ENCODE measurements around the gene ARMC5.

Gene ARMC5

DNA sequence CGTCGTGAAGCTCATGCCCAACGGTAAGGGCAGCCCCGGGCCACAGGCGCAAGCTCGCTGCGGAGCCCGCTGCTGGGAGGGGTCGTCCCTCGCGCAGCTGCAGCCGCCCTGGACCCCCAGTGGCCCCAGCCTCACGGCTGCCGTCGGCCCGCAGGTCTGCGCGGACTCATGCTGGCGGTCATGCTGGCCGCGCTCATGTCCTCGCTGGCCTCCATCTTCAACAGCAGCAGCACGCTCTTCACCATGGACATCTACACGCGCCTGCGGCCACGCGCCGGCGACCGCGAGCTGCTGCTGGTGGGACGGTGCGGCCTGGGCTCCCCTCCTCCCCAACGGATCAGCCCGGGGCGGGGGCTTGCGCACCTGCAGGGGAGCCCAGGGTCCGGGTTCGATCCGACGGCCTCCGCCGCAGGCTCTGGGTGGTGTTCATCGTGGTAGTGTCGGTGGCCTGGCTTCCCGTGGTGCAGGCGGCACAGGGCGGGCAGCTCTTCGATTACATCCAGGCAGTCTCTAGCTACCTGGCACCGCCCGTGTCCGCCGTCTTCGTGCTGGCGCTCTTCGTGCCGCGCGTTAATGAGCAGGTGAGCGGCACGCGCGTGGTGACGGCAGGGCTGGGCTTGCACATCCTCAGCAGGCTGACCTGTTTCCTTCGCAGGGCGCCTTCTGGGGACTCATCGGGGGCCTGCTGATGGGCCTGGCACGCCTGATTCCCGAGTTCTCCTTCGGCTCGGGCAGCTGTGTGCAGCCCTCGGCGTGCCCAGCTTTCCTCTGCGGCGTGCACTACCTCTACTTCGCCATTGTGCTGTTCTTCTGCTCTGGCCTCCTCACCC is 29.4 kb downstream of the ARMC5 start:
- H3K4me3 ChIP-seq (ENCODE audit: low read length) = peak overlapping the region; percentile 60; the same call in 1 of the 2 replicates
- TF ChIP-seq, protein P1, sequence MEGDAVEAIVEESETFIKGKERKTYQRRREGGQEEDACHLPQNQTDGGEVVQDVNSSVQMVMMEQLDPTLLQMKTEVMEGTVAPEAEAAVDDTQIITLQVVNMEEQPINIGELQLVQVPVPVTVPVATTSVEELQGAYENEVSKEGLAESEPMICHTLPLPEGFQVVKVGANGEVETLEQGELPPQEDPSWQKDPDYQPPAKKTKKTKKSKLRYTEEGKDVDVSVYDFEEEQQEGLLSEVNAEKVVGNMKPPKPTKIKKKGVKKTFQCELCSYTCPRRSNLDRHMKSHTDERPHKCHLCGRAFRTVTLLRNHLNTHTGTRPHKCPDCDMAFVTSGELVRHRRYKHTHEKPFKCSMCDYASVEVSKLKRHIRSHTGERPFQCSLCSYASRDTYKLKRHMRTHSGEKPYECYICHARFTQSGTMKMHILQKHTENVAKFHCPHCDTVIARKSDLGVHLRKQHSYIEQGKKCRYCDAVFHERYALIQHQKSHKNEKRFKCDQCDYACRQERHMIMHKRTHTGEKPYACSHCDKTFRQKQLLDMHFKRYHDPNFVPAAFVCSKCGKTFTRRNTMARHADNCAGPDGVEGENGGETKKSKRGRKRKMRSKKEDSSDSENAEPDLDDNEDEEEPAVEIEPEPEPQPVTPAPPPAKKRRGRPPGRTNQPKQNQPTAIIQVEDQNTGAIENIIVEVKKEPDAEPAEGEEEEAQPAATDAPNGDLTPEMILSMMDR (conservative IDR thresholded peaks at IDR 0.05; ENCODE audit: low read length) = no peak
- DNase-seq (ENCODE audit: low read depth) = no peak

DNA sequence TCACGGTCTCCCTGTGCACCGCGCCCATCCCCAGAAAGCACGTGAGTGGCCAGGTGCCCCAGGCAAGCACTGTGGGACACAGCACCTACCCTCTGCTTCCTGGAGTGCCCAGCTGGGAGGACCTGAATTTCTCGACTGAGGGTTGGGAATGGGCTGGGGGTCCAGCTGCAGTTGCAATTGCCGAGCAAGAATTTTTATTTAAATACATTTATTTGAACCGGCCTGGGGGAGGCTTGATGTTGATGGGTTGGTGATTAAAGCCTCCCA is 29.9 kb downstream of the ARMC5 start:
- DNase-seq (ENCODE audit: low read depth) = no peak
- H3K4me3 ChIP-seq (ENCODE audit: low read length) = no peak overlapping the region
- TF ChIP-seq, protein P1 (conservative IDR thresholded peaks at IDR 0.05; ENCODE audit: low read length) = no peak

DNA sequence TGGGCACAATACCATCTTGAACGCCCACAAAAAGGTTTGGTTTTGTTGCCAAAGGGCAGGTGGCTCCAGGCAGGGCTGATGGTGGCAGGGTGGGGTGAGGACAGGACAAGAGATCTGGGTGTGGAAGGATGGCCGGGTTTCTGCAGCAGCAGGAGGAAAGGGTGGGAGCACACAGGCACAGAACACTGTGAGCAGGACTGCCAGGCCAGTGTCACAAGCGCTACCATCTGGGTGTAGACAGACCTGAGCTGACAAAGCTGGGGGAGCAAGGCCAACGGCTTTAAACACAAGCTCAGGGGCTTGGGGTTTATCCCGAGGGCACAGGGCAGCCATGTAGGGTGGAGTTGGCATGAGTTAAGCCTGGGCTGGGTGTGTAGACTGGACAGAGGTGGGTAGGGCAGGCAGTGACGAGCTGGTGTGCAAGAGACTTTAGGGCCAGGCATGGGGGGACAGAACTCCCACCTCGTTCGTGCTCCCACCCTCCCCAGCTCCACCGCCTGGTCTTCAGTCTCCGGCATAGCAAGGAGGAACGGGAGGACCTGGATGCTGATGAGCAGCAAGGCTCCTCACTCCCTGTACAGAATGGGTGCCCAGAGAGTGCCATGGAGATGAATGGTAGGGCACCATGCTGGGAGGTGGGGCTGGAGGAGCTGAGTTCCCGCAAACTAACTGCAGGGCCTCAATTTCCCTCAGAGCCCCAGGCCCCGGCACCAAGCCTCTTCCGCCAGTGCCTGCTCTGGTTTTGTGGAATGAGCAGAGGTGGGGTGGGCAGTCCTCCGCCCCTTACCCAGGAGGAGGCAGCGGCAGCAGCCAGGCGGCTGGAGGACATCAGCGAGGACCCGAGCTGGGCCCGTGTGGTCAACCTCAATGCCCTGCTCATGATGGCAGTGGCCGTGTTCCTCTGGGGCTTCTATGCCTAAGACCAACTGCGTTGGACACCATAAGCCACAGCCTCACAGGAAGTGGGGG is 30.6 kb downstream of the ARMC5 start:
- H3K4me3 ChIP-seq (ENCODE audit: low read length) = no peak overlapping the region
- TF ChIP-seq, protein P1 (conservative IDR thresholded peaks at IDR 0.05; ENCODE audit: low read length) = no peak
- DNase-seq (ENCODE audit: low read depth) = no peak

DNA sequence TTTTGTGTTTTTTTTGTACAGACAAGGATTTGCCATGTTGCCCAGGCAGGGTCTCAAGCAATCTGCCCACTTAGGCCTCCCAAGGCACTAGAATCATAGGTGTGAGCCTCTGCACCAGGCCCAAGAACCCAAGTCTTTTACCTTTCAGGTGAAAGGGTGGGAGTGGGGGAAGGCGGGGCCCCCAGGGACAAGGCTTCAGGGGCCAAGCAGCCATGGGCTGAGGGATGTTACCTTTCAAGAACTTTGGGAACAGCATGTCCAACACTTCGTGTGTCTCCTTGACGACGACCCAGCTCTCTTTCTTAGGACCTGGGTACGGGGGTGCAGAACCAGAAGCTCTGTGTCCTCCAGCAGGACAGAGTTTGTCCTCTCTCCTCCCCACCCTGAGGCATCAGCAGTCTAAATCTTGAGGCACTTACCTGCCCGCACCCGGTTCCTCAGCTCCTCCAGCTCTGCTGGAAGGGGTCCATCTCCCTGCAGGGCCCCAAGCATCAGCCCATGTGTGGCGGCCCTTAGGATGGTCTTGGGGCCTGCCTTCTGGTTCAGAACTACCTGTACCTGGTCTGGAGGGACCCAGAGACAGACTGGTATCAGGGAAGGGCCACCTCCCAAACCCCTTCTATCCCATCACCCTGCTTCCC is 32.6 kb downstream of the ARMC5 start:
- TF ChIP-seq, protein P1 (conservative IDR thresholded peaks at IDR 0.05; ENCODE audit: low read length) = no peak
- H3K4me3 ChIP-seq (ENCODE audit: low read length) = no peak overlapping the region
- no peak for DNase-seq (ENCODE audit: low read depth)

DNA sequence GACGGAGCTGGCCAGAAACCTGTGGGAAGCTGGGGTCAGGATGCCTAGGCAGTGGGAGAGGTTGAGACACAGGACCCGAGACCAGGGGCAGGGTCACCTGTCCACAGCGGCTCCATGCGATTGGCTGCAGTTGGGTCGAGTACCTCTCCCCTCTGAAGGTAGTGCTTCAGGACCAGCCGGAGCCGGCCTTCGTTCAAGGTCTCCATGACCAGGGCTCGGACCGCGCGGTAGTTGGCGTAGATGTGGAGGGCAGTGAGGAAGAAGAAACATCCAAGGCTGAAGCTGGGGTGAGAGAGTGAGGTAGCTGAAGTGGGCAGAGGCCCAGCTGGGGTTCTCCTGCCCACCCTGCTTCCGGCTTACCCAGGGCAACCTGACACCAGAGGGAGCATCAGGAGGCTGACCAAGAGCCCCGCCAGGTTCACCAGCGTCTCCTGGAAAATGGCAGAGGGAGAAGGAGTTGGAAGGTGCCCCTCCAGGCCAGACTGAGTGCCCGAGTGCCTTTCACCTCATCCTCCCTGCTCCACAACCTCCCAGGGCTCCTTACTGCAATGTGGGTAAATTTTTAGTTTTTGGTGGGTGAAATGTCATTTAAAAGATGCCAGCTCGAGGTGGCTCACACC is 34.3 kb downstream of the ARMC5 start:
- no peak overlapping the region for H3K4me3 ChIP-seq (ENCODE audit: low read length)
- DNase-seq (ENCODE audit: low read depth) = no peak
- TF ChIP-seq, protein P1 (conservative IDR thresholded peaks at IDR 0.05; ENCODE audit: low read length) = no peak

DNA sequence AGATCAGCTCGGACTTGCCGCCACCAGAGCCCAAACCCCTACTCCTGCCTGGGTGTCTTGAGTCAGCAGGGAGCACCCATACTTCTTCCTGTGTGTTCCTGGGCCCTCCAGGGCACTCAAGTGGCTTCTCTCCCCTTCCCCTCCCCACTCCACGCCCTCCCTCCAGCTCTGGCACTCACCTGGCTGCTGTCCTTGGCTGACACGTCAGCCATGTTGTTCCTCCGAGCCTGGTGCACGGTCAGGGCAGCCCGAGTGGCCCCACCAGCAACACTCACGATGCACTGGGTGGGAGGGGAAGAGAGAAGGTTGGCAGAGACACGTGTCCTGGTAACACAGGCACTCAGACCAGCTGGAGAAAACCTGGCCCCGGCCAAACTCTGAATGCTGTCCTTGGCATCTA is 37.4 kb downstream of the ARMC5 start:
- TF ChIP-seq, protein P1 (conservative IDR thresholded peaks at IDR 0.05; ENCODE audit: low read length) = no peak
- H3K4me3 ChIP-seq (ENCODE audit: low read length) = no peak overlapping the region
- no peak for DNase-seq (ENCODE audit: low read depth)
